Left ventricle myocardium inferior (tissue), 1 donor: ENCODE results near the gene ADAMTS8. TPM values are rescaled to one million over a fixed set of nuclear protein-coding genes. Genes with fewer than 3 reads are reported as not detected.

ENCODE experiments used
- DNase-seq: peaks from one replicate; pipeline ENCODE4 v3.0.0-alpha.2; 2020
- H3K27ac ChIP-seq: fragments of 200-600 bp; replicated peaks from 2 replicates; pipeline ENCODE4 v1.8.0; 2021
- H3K27me3 ChIP-seq: fragments of 200-600 bp; 2 replicates; pipeline ENCODE4 v1.8.0; 2021; ENCODE audit warnings: low read depth
- H3K36me3 ChIP-seq: fragments of 200-600 bp; 2 replicates; pipeline ENCODE4 v1.8.0; 2021
- H3K4me1 ChIP-seq: fragments of 200-600 bp; 2 replicates; pipeline ENCODE4 v1.8.0; 2021
- H3K4me3 ChIP-seq: fragments of 200-600 bp; 2 replicates; pipeline ENCODE4 v1.8.0; 2021; ENCODE audit warnings: mild to moderate bottlenecking, moderate library complexity
- H3K9me3 ChIP-seq: fragments of 200-600 bp; replicated peaks from 2 replicates; pipeline ENCODE4 v1.8.0; 2021
- CTCF ChIP-seq: fragments of 200-600 bp; IDR thresholded peaks from 2 replicates; pipeline ENCODE4 v1.8.0; 2021; ENCODE audit warnings: antibody characterized with exemption, mild to moderate bottlenecking, borderline replicate concordance
- intact Hi-C: fragments of 100-400 bp; cut with micrococcal nuclease; formaldehyde crosslinking; loops from one replicate; pipeline ENCODE4 v1.11.0; 2022
- total RNA-seq: library from RNA; stranded (reverse); fragmentation: NEBNext Ultra II Directional; extraction: Animal tissue kit (Norgen Biotek cat#: 25700); gene quantifications from one replicate; pipeline ENCODE4 v1.2.1, GENCODE V29; 2021
- donor health status: DM: no; HTN: yes; CAD: no; lungs with severe emphysema.

Gene ADAMTS8
- total RNA-seq, 1 donor from 2014 or later, result 0.85 TPM

DNA sequence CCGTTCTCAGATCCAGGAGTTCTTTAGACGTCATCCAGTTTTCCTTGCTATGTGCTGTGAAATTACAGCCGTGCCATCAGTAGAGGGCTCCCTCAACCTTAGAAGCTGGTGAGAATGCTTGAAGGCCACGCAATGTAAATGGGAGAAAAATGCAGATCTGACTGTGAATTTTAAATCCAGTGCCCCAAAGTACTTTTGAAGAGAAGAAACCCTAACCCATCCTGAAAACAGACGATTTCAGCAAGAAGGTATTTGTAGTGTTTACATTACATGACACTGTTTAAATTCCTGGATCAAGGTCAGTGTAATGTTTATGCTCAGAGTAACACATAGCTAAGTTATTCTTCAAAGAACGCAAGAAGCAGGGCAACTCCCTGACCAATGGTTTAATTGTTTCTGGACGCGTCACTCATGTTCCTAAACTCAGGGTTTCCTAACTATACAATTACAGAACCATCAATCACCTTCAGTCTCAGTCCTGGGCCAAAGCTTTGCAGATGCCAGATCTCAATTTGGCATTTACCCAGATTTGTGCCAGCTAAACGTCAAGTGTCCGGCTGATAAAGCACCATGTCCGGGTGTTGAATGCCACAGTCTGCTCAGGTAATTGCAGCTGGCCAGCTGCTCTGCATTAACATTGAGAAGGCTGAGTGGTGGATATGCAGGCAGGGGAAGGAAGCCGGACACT is 38.2 kb downstream of the ADAMTS8 start:
- peak; percentile 33 for TF ChIP-seq CTCF
- intact Hi-C loops, result no loop called here
- Histone ChIP-seq H3K9me3 (no peaks in the 10 kb centered on the region), H3K4me3 (no peak overlapping the region), H3K27me3 (peaks cover 7% of the 10 kb centered on the region), H3K4me1 (peaks cover 19% of the 10 kb centered on the region), H3K27ac (no peak overlapping the region), H3K36me3 (no peaks in the 10 kb centered on the region)
- no peak for DNase-seq

GRCh38 chr11:130389335-130389935 is 39.0 kb downstream of the ADAMTS8 start:
- Histone ChIP-seq H3K27me3 (peaks cover 5% of the 10 kb centered on the region), H3K4me1 (peaks cover 19% of the 10 kb centered on the region), H3K9me3 (no peaks in the 10 kb centered on the region), H3K36me3 (no peaks in the 10 kb centered on the region), H3K4me3 (peak overlapping the region; percentile 47), H3K27ac (peak overlapping the region; percentile 59)
- DNase-seq, result peak; percentile 51
- TF ChIP-seq CTCF, result no peak
- intact Hi-C loops, result no loop called here

GRCh38 chr11:130388607-130389205 is 39.7 kb downstream of the ADAMTS8 start:
- H3K4me3 ChIP-seq, result peak overlapping the region; percentile 47
- peak overlapping the region; percentile 59 for H3K27ac ChIP-seq
- intact Hi-C loops, result no loop called here
- peaks cover 19% of the 10 kb centered on the region for H3K4me1 ChIP-seq
- no peak for TF ChIP-seq CTCF
- no peaks in the 10 kb centered on the region for H3K9me3 ChIP-seq
- no peaks in the 10 kb centered on the region for H3K36me3 ChIP-seq
- no peak for DNase-seq
- no peaks in the 10 kb centered on the region for H3K27me3 ChIP-seq

DNA sequence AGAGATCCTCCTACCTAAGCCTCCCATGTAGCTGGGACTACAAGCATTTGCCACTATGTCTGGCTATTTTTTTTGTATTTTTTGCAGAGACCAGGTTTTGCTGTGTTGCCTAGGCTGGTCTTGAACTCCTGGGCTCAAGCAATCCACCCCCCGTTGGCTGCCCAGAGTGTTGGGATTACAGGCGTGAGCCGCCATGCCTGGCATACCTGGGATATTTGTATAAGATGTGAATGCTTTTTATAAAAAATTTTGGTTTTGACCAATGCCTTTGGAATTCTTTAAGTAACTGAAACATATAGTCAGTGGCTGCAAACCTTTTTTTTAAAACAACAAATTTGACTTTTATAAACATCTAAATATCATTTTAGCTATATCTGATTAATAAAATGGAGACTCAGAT is 42.4 kb downstream of the ADAMTS8 start:
- no peak for TF ChIP-seq CTCF
- Histone ChIP-seq H3K27me3 (no peaks in the 10 kb centered on the region), H3K9me3 (no peaks in the 10 kb centered on the region), H3K27ac (no peak overlapping the region), H3K36me3 (no peaks in the 10 kb centered on the region), H3K4me3 (no peak overlapping the region), H3K4me1 (peaks cover 19% of the 10 kb centered on the region)
- DNase-seq, result no peak
- intact Hi-C loops, result no loop called here

DNA sequence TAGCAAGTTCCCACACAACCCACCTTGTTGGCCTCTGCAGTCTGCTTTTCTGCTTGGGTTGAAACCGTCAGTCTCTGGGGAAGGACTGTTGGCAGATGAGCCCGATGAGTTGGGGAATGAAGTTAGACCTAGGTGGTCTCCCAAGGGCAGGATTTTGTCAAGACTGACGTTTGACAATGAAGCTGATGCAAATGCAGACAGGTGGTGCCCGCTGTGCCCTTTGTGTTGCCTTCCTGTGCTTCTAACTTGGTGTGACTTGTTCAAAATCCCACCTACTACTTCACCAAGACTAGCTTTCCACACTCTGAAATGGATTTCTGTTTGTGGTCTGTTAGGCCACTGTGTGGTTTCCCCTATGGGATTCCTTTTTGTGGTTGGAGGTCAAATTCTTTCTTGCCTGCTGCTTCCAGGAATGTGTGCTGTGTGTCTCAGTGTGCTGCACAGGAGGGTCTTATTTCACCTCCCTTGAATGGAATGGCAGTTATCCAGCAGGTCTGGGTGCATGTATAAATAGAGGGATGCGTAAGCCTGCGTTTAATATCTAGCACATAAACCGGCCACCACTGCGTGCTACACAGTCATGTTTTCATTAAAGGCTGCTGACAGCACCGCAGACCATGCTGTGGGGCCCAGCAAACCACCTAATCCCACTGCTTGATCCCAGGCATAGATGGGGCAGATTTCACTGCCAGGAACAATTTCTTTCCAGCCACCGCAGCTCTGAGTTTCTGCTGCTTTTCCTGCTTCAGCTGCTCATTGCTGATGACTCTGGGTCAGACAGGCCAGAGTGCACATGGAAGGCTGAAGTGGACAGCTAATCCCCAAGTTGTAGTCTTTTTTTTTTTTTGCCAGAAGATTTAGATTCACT is 44.8 kb downstream of the ADAMTS8 start:
- Histone ChIP-seq H3K27me3 (no peaks in the 10 kb centered on the region), H3K4me3 (no peak overlapping the region), H3K4me1 (no peaks in the 10 kb centered on the region), H3K27ac (no peak overlapping the region), H3K36me3 (no peaks in the 10 kb centered on the region), H3K9me3 (no peaks in the 10 kb centered on the region)
- TF ChIP-seq CTCF, result no peak
- intact Hi-C loops, result no loop called here
- DNase-seq, result no peak
